Muscle of leg (tissue), 11 donors: ENCODE measurements around the gene BAZ1A. TPM values are rescaled to one million over a fixed set of nuclear protein-coding genes. Genes with fewer than 3 reads are reported as not detected.

Experiments used
- DNase-seq: peaks from one replicate; pipeline ENCODE4 v3.0.0; 2013
- H3K27ac ChIP-seq: one replicate; pipeline ENCODE4 v1.5.1; 2013; ENCODE audit warnings: mild to moderate bottlenecking, low read length, control low read depth
- H3K27me3 ChIP-seq: one replicate; pipeline ENCODE4 v1.6.1; 2013; ENCODE audit warnings: low read length; ENCODE audit not compliant: control insufficient read depth, insufficient read depth
- H3K36me3 ChIP-seq: one replicate; pipeline ENCODE4 v1.6.1; 2013; ENCODE audit warnings: low read length; ENCODE audit not compliant: control insufficient read depth, insufficient read depth
- H3K4me1 ChIP-seq: one replicate; pipeline ENCODE4 v1.6.1; 2013; ENCODE audit warnings: low read length; ENCODE audit not compliant: control insufficient read depth, insufficient read depth
- H3K4me3 ChIP-seq: one replicate; pipeline ENCODE4 v1.5.1; 2013; ENCODE audit warnings: low read length, control low read depth
- H3K9me3 ChIP-seq: replicated peaks from 2 replicates; pipeline ENCODE4 v1.6.1; 2013; ENCODE audit warnings: low read depth, low read length; ENCODE audit not compliant: control insufficient read depth
- WGBS: methylation state at CpG from one replicate; pipeline ENCODE4 v1.1.5; 2013; ENCODE audit warnings: missing lambda C conversion rate; ENCODE audit not compliant: insufficient coverage; 5-methylcytosine and 5-hydroxymethylcytosine counted together
- polyA plus RNA-seq, 8 donors: library from polyadenylated mRNA; unstranded; fragments of 120-200 nt; gene quantifications; one replicate each; pipeline versions ENCODE4 v1.2.1 to v1.2.3, GENCODE V29; 2013; ENCODE audit warnings: inconsistent platforms in 1 of 8, low replicate concordance in 1 of 8; ENCODE audit not compliant: insufficient read length in 8 of 8, insufficient read depth in 1 of 8
- total RNA-seq: library from RNA; stranded (reverse); fragments of 120-200 nt; gene quantifications from one replicate; pipeline ENCODE4 v1.2.4, GENCODE V29; 2013

The BAZ1A gene
- total and polyA plus RNA-seq, 9 donors, result 14.7 to 27.8 (median 19.1) TPM

DNA sequence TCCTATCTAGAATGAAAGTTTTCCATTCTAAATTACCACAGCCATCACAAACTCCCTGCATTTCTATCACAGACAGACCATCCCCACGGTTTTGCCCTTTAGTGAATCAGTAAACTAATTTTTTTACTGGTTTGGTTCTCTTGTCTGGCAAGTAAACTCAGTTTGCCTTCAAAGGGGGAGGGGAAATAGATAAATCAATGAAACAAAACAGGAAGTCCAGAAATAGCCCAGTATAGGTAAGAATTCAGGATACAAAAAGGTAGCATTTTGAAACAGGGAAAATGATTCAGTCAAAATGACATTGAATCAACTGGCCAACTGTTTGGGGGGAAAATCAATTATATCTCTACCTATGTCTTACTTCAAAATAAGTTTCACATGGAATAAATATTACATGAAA lies 15.8 kb upstream of the BAZ1A start:
- no CpG with 5 or more reads among the region's 1 CpG for WGBS
- no peak overlapping the region for H3K4me3 ChIP-seq
- H3K27ac ChIP-seq, result no peak overlapping the region
- H3K4me1 ChIP-seq, result no peaks in the 10 kb centered on the region
- H3K9me3 ChIP-seq, result no peaks in the 10 kb centered on the region
- DNase-seq, result no peak
- no peaks in the 10 kb centered on the region for H3K36me3 ChIP-seq
- no peaks in the 10 kb centered on the region for H3K27me3 ChIP-seq

DNA sequence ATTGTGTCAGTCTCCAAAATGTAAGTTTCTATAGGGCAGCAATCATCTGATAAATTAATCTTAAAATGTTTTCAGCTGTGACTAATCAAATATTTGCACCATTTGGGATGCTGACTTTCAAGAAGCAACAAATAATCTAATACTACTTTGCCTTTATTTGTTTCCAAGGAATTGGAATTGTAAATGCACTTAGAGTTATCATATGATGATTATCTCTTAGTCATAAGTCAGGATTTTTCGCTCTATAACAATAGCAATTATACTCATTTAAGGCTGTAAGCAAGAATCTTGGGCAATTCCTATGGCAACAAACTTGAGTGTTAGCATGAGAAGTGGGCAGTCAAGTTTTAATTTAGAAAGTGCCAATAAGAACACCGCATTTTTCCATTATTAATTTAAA lies 13.0 kb upstream of the BAZ1A start:
- no CpG with 5 or more reads among the region's 2 CpGs for WGBS
- no peak overlapping the region for H3K27ac ChIP-seq
- no peaks in the 10 kb centered on the region for H3K4me1 ChIP-seq
- H3K9me3 ChIP-seq, result no peaks in the 10 kb centered on the region
- H3K27me3 ChIP-seq, result no peaks in the 10 kb centered on the region
- DNase-seq, result no peak
- H3K36me3 ChIP-seq, result no peaks in the 10 kb centered on the region
- H3K4me3 ChIP-seq, result no peak overlapping the region

DNA sequence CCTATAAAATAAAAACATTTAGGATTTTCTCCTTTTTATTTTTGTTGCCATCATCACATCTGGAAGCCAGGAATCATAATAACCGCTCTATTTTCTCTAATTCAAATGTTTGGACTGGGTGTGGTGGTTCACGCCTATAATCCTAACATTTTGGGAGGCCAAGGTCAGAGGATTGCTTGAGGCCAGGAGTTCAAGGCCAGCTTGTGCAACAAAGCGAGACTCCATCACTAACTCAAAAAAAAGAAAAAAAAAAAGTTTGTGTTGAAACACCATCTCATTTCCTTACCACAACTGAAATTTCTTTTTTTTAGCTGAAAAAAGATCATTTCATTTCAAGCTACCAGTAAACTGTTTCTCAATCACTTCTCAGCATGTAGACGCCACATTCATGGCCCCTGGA lies 8.8 kb upstream of the BAZ1A start:
- Histone ChIP-seq H3K4me3 (no peak overlapping the region), H3K9me3 (no peaks in the 10 kb centered on the region), H3K4me1 (no peaks in the 10 kb centered on the region), H3K36me3 (no peaks in the 10 kb centered on the region), H3K27me3 (no peaks in the 10 kb centered on the region), H3K27ac (no peak overlapping the region)
- no peak for DNase-seq
- WGBS, result 92% methylated on average over 3 of the region's 4 CpGs

DNA sequence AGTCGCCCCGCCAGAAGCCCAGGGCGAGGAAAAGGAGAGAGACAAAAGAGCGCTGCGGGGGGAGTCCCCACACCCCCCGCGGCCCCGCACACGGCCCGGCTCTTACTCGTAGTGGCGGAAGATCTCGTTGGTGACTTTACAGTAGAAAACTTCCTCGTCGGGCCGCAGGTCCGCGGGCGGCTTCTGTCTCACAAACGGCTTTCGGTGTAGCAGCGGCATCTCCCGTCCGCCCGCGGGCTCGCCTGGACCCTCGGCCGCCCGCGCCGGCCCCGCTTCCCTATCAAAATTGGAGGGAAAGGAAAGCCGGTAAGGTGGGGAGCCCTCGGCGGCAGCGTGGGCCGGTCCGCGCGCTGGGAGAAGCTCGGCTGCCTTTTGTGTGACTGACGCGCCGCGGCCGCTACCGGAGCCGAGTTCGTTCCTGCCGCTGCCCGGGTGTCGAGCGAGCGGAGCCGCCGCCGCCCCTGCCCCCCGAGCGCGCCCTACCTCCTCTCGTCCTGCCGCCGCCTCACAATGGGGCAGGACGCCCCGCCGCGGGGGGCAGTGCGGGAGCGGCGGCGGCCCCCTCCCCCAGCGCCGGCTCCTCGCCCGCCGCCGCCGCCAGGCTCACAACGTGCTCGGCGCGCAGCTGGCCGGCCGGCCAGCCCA lies 652 bp downstream of the BAZ1A start:
- Histone ChIP-seq H3K4me3 (peak overlapping the region; percentile 95), H3K27me3 (no peaks in the 10 kb centered on the region), H3K4me1 (peaks cover 3% of the 10 kb centered on the region), H3K9me3 (no peaks in the 10 kb centered on the region), H3K27ac (peak overlapping the region; percentile 99), H3K36me3 (no peaks in the 10 kb centered on the region)
- DNase-seq, result peak; percentile 72
- under 1% methylated on average over 83 of the region's 85 CpGs for WGBS

DNA sequence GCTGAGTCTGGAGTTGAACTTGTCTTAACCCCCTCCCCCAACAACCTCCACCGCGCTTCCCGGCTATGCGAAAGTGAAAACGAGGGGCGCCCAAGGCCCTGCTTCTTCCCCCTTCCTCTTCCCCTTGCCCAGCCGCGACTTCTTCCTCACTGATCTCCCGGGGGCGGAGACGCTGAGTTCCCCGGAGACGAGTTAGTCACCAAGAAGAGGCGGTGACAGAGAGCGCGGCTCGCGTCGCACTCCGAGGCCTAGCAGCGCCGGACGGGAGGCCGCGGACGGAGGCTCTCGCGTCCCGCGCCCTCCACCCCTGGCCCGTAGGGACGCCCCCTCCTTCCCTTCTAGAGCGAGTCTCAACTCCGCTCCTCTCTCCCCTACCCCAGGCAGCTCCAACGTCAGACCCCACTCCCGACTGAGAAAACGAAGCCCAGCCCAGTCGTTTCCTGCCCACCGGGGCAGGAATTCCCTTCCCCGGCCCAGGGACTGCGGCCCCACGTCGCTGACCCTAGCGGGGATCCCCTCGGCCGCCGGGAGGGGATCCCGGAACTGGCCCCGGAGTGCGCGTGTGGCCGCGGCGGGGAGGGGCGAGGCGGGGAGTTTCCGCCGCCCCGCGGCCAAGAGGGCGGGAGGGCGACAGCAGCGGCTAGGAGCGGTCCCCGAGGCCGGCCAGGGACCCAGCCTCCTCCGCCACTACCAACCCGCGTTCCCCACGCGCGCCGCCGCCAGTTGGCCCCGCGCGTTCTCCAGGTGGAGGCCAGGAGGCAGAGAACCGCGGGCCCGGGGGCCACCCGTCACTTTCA lies 1.4 kb downstream of the BAZ1A start:
- H3K27ac ChIP-seq, result peak overlapping the region; percentile 99
- H3K4me3 ChIP-seq, result peak overlapping the region; percentile 82
- no peaks in the 10 kb centered on the region for H3K9me3 ChIP-seq
- H3K27me3 ChIP-seq, result no peaks in the 10 kb centered on the region
- H3K36me3 ChIP-seq, result no peaks in the 10 kb centered on the region
- DNase-seq, result peak; percentile 90
- H3K4me1 ChIP-seq, result peaks cover 3% of the 10 kb centered on the region
- under 1% methylated on average over 76 of the region's 81 CpGs for WGBS

DNA sequence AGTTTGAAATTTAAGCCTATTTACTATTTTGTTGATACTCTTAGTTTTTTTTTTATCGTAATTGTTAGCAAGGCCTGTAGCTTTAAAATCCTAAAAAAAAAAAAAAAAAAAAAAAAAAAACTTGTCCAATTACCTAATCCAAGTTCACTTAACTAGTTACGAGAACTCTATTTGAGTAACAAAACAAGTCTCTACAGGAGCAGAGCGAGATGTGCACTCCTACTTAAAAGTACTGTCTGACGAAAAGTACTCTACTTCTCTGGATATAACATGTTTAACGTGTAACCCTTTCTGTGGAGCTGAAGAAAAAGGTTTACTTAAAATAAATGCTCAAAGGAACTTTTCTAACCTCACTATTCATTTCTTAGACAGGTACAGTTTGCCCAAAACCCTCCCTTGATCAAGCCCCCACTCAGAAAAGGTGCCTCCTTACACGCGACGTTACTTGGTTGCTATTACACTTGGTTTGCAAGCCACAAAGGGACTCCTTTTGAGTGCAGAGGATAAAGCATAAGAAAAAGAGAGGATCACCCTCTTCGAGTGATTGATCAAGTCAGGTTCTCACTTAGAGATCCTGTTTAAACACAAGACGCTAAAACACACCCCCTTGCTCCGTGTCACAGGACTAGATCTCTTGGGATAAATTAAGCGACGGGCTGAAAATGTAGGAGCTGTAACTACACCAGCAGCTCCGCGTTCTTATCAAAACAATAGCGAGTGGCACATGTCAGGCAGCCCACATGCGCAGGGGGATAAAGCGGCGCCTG lies 2.2 kb downstream of the BAZ1A start:
- peak overlapping the region; percentile 82 for H3K4me3 ChIP-seq
- 0% methylated on average over 6 of the region's 19 CpGs for WGBS
- peaks cover 4% of the 10 kb centered on the region for H3K36me3 ChIP-seq
- no peaks in the 10 kb centered on the region for H3K9me3 ChIP-seq
- peak; percentile 70 for DNase-seq
- peak overlapping the region; percentile 99 for H3K27ac ChIP-seq
- H3K4me1 ChIP-seq, result peaks cover 3% of the 10 kb centered on the region
- H3K27me3 ChIP-seq, result no peaks in the 10 kb centered on the region

DNA sequence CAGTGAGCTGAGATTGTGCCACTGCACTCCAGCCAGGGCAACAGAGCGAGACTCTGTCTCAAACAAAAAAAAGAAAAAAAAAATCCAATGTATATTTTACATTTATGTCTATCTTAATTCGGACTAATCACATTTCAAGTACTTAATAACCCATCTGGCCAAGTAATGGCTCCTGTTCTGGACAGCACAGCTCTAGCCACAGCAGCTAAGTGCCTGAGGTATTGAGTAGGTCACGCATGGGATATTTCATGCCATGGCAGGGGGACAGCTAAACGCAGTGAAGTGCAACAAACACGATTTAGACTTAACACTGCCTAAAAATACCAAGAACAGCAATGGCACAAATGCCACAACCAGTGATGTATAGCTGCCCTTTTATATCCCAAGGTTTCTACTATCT lies 8.0 kb downstream of the BAZ1A start:
- no peak for DNase-seq
- WGBS, result 80% methylated on average over 1 of the region's 5 CpGs
- Histone ChIP-seq H3K4me3 (no peak overlapping the region), H3K27me3 (no peaks in the 10 kb centered on the region), H3K27ac (no peak overlapping the region), H3K4me1 (peaks cover under 1% of the 10 kb centered on the region), H3K9me3 (no peaks in the 10 kb centered on the region), H3K36me3 (peaks cover 6% of the 10 kb centered on the region)

DNA sequence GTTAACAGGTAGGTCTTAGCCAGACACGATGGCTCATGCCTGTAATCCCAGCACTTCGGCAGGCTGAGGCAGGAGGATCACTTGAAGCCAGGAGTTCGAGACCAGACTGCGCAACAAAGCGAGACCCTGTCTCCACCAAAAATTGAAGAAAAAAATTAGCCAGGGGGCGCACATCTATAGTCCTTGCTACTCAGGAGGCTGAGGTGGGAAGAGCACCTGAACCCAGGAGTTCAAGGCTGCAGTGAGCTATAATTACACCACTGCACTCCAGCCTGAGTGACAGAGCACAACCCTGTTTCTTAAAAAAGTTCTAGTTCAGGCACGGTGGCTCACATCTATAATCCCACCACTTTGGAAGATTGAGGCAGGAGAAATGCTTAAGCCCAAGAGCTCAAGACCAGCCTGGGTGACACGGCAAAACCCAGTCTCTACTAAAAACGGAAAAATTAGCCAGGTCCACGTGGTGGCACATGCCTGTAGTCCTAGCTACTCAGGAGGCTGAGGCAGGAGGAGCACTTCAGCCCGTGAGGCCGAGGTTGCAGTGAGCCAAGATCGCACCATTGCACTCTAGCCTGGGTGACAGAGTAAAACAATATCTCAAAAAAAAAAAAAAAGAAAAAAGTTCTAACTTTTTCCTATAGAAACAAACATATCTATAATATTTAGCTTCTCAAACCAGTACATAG lies 9.1 kb downstream of the BAZ1A start:
- no peak for DNase-seq
- Histone ChIP-seq H3K4me3 (no peak overlapping the region), H3K27ac (no peak overlapping the region), H3K27me3 (no peaks in the 10 kb centered on the region), H3K36me3 (peaks cover 6% of the 10 kb centered on the region), H3K9me3 (no peaks in the 10 kb centered on the region), H3K4me1 (no peaks in the 10 kb centered on the region)
- WGBS, result 98% methylated on average over 6 of the region's 13 CpGs

DNA sequence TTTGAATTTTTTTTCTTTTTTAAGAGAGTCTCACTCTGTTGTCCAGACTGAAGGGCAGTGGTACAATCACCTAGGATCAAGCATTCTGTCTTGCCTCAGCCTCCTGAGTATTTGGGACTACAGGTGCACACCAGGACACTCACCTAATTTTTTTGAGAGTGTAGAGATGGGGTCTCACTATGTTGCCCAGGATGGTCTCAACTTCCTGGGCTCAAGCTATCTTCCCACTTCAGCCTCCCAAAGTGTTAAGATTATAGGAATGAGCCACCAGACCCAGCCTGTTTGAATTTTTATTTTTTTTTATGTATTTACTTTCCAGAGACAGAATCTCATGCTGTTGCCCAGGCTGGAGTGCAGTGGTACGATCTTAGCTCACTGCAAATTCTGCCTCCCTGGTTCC lies 11.3 kb downstream of the BAZ1A start:
- Histone ChIP-seq H3K9me3 (no peaks in the 10 kb centered on the region), H3K4me3 (no peak overlapping the region), H3K36me3 (peaks cover 11% of the 10 kb centered on the region), H3K27ac (no peak overlapping the region), H3K27me3 (no peaks in the 10 kb centered on the region), H3K4me1 (no peaks in the 10 kb centered on the region)
- no CpG with 5 or more reads among the region's 1 CpG for WGBS
- no peak for DNase-seq

DNA sequence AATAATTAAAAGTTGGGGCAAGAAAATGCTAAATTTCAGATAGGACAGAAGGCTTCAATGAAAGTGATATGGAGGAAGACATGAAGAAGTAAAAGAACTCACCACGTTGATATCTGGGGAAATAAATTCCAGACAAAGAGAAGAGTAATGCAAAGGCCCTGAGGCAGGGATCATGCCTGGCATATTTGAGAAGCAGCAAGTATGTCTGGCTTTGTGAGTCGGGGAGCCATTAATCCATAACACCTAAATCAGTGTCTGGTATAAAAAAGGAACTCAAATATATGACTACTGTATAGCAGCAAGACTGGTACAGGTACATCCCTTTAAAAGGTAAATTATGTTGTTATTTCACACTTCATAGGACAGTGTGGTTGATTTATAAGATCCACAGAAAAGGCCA lies 16.4 kb downstream of the BAZ1A start:
- peaks cover 13% of the 10 kb centered on the region for H3K36me3 ChIP-seq
- H3K4me3 ChIP-seq, result no peak overlapping the region
- no peak overlapping the region for H3K27ac ChIP-seq
- no peaks in the 10 kb centered on the region for H3K9me3 ChIP-seq
- H3K27me3 ChIP-seq, result no peaks in the 10 kb centered on the region
- 82% methylated on average over 1 of the region's 2 CpGs for WGBS
- DNase-seq, result no peak
- no peaks in the 10 kb centered on the region for H3K4me1 ChIP-seq
